UCSD-AML1 (cell line): ENCODE results near the gene PHKA2.
"Not testable (repeated sequence)": the region's sequence is repeated elsewhere in the genome, so short reads cannot be mapped to it uniquely, and the experiment has no call there.

Experiments used
- DNase-seq: peaks from one replicate; lab custom pipeline; 2025; ENCODE audit not compliant: unreplicated experiment; lab: John Stamatoyannopoulos, UW

Gene PHKA2

GRCh38 chrX:18980262-18980661, 3.7 kb downstream of the PHKA2 start:
- DNase-seq, result not testable (repeated sequence)

GRCh38 chrX:18974993-18975392, 8.9 kb downstream of the PHKA2 start:
- DNase-seq, result no peak

GRCh38 chrX:18973527-18974192, 10.3 kb downstream of the PHKA2 start:
- DNase-seq, result no peak

- no peak for DNase-seq
Measured at GRCh38 chrX:18971506-18971905, 12.4 kb downstream of the PHKA2 start.

- DNase-seq, result no peak
Measured at GRCh38 chrX:18970465-18970864, 13.4 kb downstream of the PHKA2 start.

DNA sequence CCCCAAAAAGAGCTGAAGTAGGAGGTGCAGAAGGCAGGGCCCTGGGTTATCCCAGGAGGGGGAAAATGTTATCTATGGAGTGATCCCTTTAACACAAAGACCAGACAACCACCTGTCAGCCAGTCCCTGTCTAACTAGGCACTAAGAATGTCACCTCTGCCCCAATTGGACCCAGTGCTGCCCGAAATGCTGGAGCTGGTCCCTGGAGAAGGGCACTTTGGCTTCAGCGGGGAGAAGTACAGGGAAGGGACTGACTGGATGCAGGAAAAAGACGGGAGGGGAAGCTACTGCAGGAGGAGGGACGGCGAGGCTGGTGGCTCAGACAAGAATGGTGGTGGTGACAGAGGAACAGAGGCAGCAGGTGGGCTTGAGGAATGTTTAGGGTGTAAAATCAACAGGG, 17.3 kb downstream of the PHKA2 start:
- no peak for DNase-seq

GRCh38 chrX:18964901-18965300, 19.0 kb downstream of the PHKA2 start:
- DNase-seq, result no peak

DNA sequence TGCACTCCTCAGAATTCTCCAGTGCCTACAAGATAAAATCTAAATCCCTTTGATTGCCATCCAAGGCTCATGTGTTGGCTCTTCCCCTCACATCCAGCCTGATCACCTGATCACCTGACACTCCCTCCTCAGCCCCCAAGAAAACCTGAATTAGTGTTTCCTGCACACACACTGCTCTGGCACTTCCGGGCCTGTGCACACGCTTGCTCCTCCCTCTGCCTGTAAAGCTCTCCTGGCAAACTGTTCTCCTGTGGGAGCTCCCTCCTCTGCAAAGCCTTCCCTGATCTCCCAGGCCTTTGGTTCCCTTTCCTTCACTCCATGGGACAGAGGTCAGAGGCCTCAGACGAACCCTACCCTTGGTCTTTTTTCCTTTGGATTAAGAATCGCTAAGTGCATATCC, 19.9 kb downstream of the PHKA2 start:
- no peak for DNase-seq

- DNase-seq, result no peak
Measured at GRCh38 chrX:18962329-18962728, 21.6 kb downstream of the PHKA2 start.

- DNase-seq, result no peak
Measured at GRCh38 chrX:18961686-18962085, 22.2 kb downstream of the PHKA2 start.

- no peak for DNase-seq
Measured at GRCh38 chrX:18956303-18957032, 27.4 kb downstream of the PHKA2 start.

DNA sequence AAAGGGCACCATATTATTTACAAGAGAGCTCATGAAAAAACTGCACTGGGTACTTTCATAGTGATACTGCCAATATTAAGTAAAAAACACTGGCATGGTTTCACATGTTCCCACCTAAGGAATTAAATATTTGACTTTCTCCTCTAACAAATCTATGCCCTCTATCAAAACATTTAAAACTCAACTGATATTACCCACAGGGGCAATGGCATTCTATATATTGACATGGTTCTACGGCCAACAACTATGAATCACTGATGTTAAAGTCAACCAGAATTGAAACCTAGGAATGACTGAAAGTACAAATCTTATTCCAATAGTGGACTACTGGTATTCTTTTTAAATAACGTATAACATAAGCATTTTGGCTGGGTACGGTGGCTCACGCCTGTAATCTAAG, 28.2 kb downstream of the PHKA2 start:
- no peak for DNase-seq

DNA sequence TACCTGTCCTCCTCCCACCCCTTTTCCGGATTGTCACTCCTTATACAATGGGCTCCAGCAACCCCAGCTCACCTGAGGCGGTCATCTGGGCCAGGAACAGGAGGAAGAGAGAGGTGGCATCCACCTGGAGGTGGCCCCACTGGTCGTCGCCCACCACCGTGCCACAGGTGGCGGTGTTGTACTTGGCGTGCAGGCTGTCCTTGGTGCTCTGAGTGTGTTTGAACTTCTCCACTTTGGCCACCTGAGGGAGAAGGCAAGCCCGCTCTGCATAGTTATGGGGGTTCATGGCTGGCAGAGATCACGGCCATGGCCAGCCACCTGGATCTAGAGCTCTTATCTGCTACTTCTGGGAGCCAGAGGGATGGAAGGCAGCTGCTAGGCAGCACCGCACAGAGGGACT, 32.9 kb downstream of the PHKA2 start:
- DNase-seq, result no peak

DNA sequence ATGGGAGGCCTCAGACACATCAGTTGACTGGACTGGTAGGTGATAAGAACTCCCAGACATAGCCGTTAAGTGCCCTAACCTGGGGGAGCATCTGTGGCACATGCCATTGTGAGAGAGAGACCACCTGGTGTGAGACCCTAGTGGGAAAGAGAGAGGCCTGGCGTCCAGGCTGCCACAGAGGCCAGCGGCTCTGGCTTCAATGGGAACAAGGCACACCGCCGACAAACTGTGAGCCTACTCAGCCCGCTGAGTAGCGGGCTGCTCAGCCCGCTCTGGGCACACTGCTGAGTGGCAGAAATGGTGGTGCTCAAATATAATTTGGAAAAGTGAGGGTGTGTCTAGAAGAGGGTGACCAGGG, 34.0 kb downstream of the PHKA2 start:
- no peak for DNase-seq

DNA sequence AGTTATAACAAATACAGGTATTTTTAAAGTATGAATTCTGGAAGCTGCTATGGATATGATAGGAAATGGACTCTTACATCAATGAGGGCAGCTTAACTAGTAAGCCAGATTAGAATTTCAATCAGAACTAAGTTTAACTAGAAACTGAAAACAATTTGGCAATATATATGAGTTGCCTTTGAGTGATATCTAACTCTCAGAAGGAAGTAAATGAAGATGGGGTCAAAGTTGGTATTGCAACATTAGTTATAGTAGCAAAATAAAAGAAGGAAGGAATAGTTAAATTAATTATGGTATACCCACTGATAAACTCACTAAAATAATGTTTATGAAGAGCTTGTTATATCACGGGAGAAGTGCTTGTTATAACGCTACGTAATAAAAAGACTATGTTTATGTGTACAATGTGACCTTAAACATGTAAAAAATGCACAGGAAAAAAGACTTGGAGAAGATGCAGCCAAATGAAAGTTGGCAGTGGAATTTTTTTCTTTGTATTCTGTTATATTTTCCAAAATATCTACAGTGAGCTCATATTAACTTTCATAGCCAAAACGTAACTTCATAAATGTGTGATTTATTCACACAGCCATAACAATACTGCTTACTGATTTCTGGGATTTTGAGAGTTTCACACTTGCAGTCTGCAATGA, 34.5 kb downstream of the PHKA2 start:
- no peak for DNase-seq

GRCh38 chrX:18946611-18947010, 37.3 kb downstream of the PHKA2 start:
- no peak for DNase-seq

DNA sequence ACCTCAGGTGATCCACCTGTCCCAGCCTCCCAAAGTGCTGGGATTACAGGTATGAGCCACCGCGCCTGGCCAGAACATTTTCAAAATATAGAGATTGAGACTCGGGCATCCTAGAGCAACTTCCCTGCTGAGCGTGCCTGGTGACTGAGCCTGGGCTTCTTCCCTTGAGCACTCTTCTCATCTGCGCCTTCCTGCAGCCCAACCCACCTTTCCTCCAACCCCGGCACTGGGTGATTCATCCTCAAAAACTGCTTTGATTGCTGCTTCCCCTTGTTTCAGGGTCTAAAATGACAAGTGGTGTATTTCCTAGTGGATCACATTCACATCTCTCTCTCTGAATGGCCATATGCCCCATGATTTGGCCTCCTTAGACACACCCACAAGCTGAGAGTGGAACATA, 37.8 kb downstream of the PHKA2 start:
- no peak for DNase-seq

DNA sequence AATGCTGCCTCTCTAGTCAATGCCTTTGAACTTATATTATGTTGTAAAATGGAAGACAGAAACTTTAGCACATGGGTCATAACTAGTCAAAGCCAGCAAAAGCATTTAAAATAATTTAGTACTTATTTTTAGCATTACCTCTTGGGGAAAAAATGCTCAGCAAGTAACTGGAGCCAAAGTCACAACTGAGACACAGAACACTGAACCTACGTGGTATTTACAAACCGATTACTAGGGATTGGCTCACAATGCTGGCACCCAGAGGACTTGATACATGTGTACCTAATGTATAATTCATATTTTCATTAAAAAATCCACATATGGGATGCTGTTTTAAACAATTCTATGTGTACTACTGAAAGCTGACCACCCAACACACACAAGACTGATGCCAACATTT, 38.4 kb downstream of the PHKA2 start:
- DNase-seq, result no peak

GRCh38 chrX:18944482-18944881, 39.4 kb downstream of the PHKA2 start:
- DNase-seq, result no peak

DNA sequence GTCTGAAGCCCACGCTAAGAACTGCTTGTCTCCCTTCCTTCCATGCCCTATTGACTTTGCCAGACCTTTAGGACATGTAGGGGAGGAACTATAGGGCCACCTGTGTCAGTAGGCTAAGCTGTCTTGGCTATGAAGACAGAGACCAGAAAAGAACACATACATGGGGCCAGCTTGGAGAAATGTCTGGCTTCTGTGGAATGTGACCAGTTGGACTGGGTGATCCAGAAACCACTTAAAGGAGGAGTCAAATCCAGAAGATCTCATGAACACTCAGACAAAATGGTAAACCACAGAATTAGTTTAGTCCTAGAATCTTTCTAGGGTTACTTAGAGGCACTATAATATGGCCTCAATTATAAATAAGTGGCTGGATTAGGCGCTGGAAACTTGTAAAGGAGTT, 42.0 kb downstream of the PHKA2 start:
- no peak for DNase-seq

- DNase-seq, result no peak
Measured at GRCh38 chrX:18938710-18939109, 45.2 kb downstream of the PHKA2 start.

DNA sequence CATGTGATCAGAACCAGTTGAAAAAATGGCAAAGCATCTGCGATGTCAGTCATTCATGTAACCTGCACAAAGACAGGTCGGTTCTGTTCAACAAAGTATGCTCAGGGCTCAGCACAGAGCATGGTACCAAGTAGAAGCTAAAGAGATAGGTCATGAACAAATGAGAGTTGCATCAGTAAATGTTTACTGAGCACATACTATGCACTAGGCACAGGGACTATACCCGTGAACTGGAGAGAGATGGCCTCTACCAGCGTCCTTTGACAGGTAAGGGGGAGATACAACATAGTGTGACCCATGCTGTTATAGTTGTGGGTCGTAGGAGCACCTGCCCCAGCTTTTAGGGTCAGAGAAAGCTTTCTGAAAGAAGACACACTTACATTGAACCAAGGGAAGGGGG, 46.7 kb downstream of the PHKA2 start:
- DNase-seq, result no peak
